ENCODE measurements around the gene SMARCA4.
"Not testable (repeated sequence)": the region's sequence is repeated elsewhere in the genome, so short reads cannot be mapped to it uniquely, and the experiment has no call there.

GRCh38 chr19:11076792-11077191, 116.0 kb downstream of the SMARCA4 start:
- TF ChIP-seq POLR2A, POLR2AphosphoS5 (IDR thresholded peaks at IDR 0.05; ENCODE audit: low read depth, low read length): not testable (repeated sequence)
